GM23338 (cell line): ENCODE measurements around the gene COPB1. TPM values are rescaled to one million over a fixed set of nuclear protein-coding genes. Genes with fewer than 3 reads are reported as not detected.

Experiments
- ATAC-seq: fragments of 200-7000 bp; cut with Tn5 transposase; 3 replicates; pipeline ENCODE4 v1.9.1; 2020
- DNase-seq: peaks from one replicate; pipeline ENCODE4 v3.0.0-alpha.2; 2015; ENCODE audit warnings: low spot score
- H2AFZ ChIP-seq: fragments of 200-600 bp; sonication (generic); 2 replicates; pipeline ENCODE4 v1.8.0; 2016; ENCODE audit warnings: antibody characterized with exemption, mild to moderate bottlenecking, moderate library complexity
- H3F3A ChIP-seq: fragments of 200-600 bp; sonication (generic); replicated peaks from 2 replicates; pipeline ENCODE4 v1.8.0; 2017; ENCODE audit warnings: antibody characterized with exemption, mixed run types, low read depth
- H3K27ac ChIP-seq: fragments of 200-600 bp; sonication (generic); 2 replicates; pipeline ENCODE4 v1.6.1; 2016; ENCODE audit warnings: low read depth
- H3K27me3 ChIP-seq: fragments of 200-600 bp; sonication (generic); 2 replicates; pipeline ENCODE4 v1.8.0; 2016; ENCODE audit warnings: mild to moderate bottlenecking, mixed run types, moderate library complexity; ENCODE audit not compliant: insufficient read depth
- H3K36me3 ChIP-seq: fragments of 200-600 bp; sonication (generic); 2 replicates; pipeline ENCODE4 v1.8.0; 2016; ENCODE audit warnings: mild to moderate bottlenecking; ENCODE audit not compliant: insufficient read depth
- H3K4me1 ChIP-seq: fragments of 200-600 bp; sonication (generic); 2 replicates; pipeline ENCODE4 v1.8.0; 2016; ENCODE audit warnings: mild to moderate bottlenecking, moderate library complexity; ENCODE audit not compliant: insufficient read depth
- H3K4me2 ChIP-seq: fragments of 200-600 bp; sonication (generic); 2 replicates; pipeline ENCODE4 v1.7.1; 2017; ENCODE audit warnings: mixed run types
- H3K4me3 ChIP-seq: fragments of 200-600 bp; sonication (generic); 2 replicates; pipeline ENCODE4 v1.6.1; 2016; ENCODE audit warnings: mixed run types
- H3K79me2 ChIP-seq: fragments of 200-600 bp; sonication (generic); replicated peaks from 2 replicates; pipeline ENCODE4 v1.8.0; 2017; ENCODE audit warnings: mild to moderate bottlenecking; ENCODE audit not compliant: insufficient read depth
- H3K9me2 ChIP-seq: fragments of 200-600 bp; sonication (generic); 2 replicates; pipeline ENCODE4 v1.8.0; 2017; ENCODE audit not compliant: insufficient read depth
- H4K20me1 ChIP-seq: fragments of 200-600 bp; sonication (generic); replicated peaks from 2 replicates; pipeline ENCODE4 v1.8.0; 2017; ENCODE audit warnings: mild to moderate bottlenecking; ENCODE audit not compliant: insufficient read depth
- H3K27ac Mint-ChIP-seq: 2 replicates; pipeline ENCODE4 v1.8.0; 2020; ENCODE audit warnings: inconsistent platforms, mild to moderate bottlenecking, moderate library complexity, mixed read lengths
- H3K27me3 Mint-ChIP-seq: 3 replicates; pipeline ENCODE4 v1.8.0; 2022; ENCODE audit warnings: low read depth, mild to moderate bottlenecking, moderate library complexity, mixed read lengths, inconsistent platforms; ENCODE audit not compliant: insufficient read depth, poor library complexity
- H3K36me3 Mint-ChIP-seq: 3 replicates; pipeline ENCODE4 v1.8.0; 2021; ENCODE audit warnings: low read depth, mild to moderate bottlenecking, inconsistent platforms, moderate library complexity, mixed read lengths
- H3K4me1 Mint-ChIP-seq: 3 replicates; pipeline ENCODE4 v1.8.0; 2020; ENCODE audit warnings: mild to moderate bottlenecking, inconsistent platforms, mixed read lengths
- H3K4me3 Mint-ChIP-seq: 3 replicates; pipeline ENCODE4 v1.8.0; 2021; ENCODE audit warnings: moderate library complexity, mild to moderate bottlenecking, inconsistent platforms, mixed read lengths
- H3K9me3 Mint-ChIP-seq: 3 replicates; pipeline ENCODE4 v1.8.0; 2020; ENCODE audit warnings: moderate library complexity, mild to moderate bottlenecking, inconsistent platforms, mixed read lengths
- CREB1 ChIP-seq: fragments of 250-450 bp; sonication (Bioruptor Pico); IDR thresholded peaks from 2 replicates; pipeline ENCODE4 v1.5.0; 2020; ENCODE audit warnings: low read depth, mild to moderate bottlenecking, moderate library complexity
- CTCF ChIP-seq, 2 experiments: fragments of 200-600 bp in 1 of 2; sonication (generic) in 1 of 2; conservative IDR thresholded peaks; 2 replicates each; pipeline versions ENCODE4 v1.5.1 to v1.6.1; 2016 to 2017; ENCODE audit warnings: antibody characterized with exemption in 2 of 2, low read depth in 2 of 2, mild to moderate bottlenecking in 2 of 2, moderate library complexity in 1 of 2
- EZH2 ChIP-seq: fragments of 200-600 bp; sonication (generic); IDR thresholded peaks from one replicate; pipeline ENCODE4 v1.8.0; 2017; ENCODE audit warnings: antibody characterized with exemption, mild to moderate bottlenecking, low read depth; ENCODE audit not compliant: unreplicated experiment
- EZH2phosphoT487 ChIP-seq: fragments of 200-600 bp; sonication (generic); IDR thresholded peaks from one replicate; pipeline ENCODE4 v1.8.1; 2018; ENCODE audit warnings: antibody characterized with exemption; ENCODE audit not compliant: unreplicated experiment
- JUNB ChIP-seq: IDR thresholded peaks from one replicate; pipeline ENCODE4 v1.6.1; 2016; ENCODE audit warnings: antibody characterized with exemption; ENCODE audit not compliant: unreplicated experiment
- NANOG ChIP-seq: IDR thresholded peaks from 2 replicates; pipeline ENCODE4 v1.6.1; 2016; ENCODE audit warnings: antibody characterized with exemption, borderline replicate concordance
- POLR2AphosphoS5 ChIP-seq: IDR thresholded peaks from 2 replicates; pipeline ENCODE4 v1.6.1; 2016; ENCODE audit warnings: antibody characterized with exemption, low read depth
- REST ChIP-seq: IDR thresholded peaks from one replicate; pipeline ENCODE4 v1.6.1; 2018; ENCODE audit warnings: antibody characterized with exemption; ENCODE audit not compliant: unreplicated experiment
- STAT1 ChIP-seq: IDR thresholded peaks from one replicate; pipeline ENCODE4 v1.6.1; 2016; ENCODE audit warnings: antibody characterized with exemption; ENCODE audit not compliant: unreplicated experiment
- ZNF114 ChIP-seq: fragments of 250-450 bp; sonication (Bioruptor Pico); IDR thresholded peaks from 2 replicates; pipeline ENCODE4 v1.5.0; 2020; ENCODE audit warnings: mild to moderate bottlenecking, moderate library complexity
- ZNF331 ChIP-seq: fragments of 250-450 bp; sonication (Bioruptor Pico); IDR thresholded peaks from 2 replicates; pipeline ENCODE4 v1.5.0; 2020; ENCODE audit warnings: low read depth, mild to moderate bottlenecking, moderate library complexity
- ZNF462 ChIP-seq: fragments of 250-450 bp; sonication (Bioruptor Pico); IDR thresholded peaks from 2 replicates; pipeline ENCODE4 v1.5.0; 2020; ENCODE audit warnings: mild to moderate bottlenecking, moderate library complexity
- polyA plus RNA-seq: library from polyadenylated mRNA; unstranded; fragments of >200 nt; fragmentation: Nextera tagmentation; extraction: Ambion mirVana; gene quantifications from 2 replicates; pipeline ENCODE4 v1.2.1, GENCODE V29; 2016
- total RNA-seq: library from RNA; depleted of rRNA; stranded (reverse); fragments of >200 nt; shearing (Covaris generic); gene quantifications from 2 replicates; pipeline ENCODE4 v1.2.3, GENCODE V29; 2014
- TF ChIP-seq, protein P1 (sequence below): IDR thresholded peaks from 2 replicates; pipeline ENCODE4 v1.6.1; 2016; ENCODE audit warnings: antibody characterized with exemption

Gene COPB1
- total and polyA plus RNA-seq, 2 experiments from 2014 or later: 42.3 to 104 TPM

DNA sequence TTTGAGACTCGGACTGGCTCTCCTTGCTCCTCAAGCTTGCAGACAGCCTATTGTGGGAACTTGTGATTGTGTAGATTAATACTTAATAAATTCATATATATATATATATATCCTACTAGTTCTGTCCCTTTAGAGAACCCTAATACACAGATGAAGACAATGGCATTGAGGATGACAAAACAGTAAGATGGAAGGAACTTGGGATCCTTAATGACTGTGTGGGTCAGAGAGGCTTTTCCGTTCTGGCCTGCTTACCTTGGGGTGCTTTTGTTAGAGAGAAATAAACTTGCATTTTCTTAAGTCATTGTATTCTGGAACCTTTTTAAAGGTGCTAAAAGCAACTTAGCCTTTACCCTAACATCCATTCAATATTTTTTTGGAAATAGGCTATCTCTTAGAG is 91.0 kb downstream of the COPB1 start:
- H3K36me3 Mint-ChIP-seq: no peaks in the 10 kb centered on the region
- 0 out of 2 replicates have a peak overlapping the region, but pooled peaks have one; percentile 82 for H2AFZ ChIP-seq
- no peak overlapping the region for H3K4me3 ChIP-seq
- peaks cover 9% of the 10 kb centered on the region for H3K27me3 Mint-ChIP-seq
- H3K4me1 Mint-ChIP-seq: peaks cover 59% of the 10 kb centered on the region
- peaks cover 57% of the 10 kb centered on the region for H3K4me1 ChIP-seq
- no peaks in the 10 kb centered on the region for H3K9me3 Mint-ChIP-seq
- no peak overlapping the region for H3K27ac Mint-ChIP-seq
- no peak for DNase-seq
- ATAC-seq: no peak
- no peaks in the 10 kb centered on the region for H4K20me1 ChIP-seq
- no peaks in the 10 kb centered on the region for H3K9me2 ChIP-seq
- no peaks in the 10 kb centered on the region for H3K36me3 ChIP-seq
- H3K27me3 ChIP-seq: no peaks in the 10 kb centered on the region
- no peak overlapping the region for H3K27ac ChIP-seq
- H3K4me3 Mint-ChIP-seq: no peak overlapping the region
- H3K4me2 ChIP-seq: peak overlapping the region; percentile 49; the same call in 1 of the 2 replicates
- TF ChIP-seq POLR2AphosphoS5: no peak
- TF ChIP-seq ZNF114 (CRISPR knock-in tag): no peak
- TF ChIP-seq ZNF462 (CRISPR knock-in tag): no peak
- no peak for TF ChIP-seq JUNB
- TF ChIP-seq CREB1: no peak
- TF ChIP-seq EZH2: no peak
- no peak for TF ChIP-seq NANOG
- TF ChIP-seq REST: no peak
- TF ChIP-seq CTCF (conservative IDR thresholded peaks at IDR 0.05; ENCODE audit: low read depth in 2 of 2): no peak
- TF ChIP-seq, protein P1, sequence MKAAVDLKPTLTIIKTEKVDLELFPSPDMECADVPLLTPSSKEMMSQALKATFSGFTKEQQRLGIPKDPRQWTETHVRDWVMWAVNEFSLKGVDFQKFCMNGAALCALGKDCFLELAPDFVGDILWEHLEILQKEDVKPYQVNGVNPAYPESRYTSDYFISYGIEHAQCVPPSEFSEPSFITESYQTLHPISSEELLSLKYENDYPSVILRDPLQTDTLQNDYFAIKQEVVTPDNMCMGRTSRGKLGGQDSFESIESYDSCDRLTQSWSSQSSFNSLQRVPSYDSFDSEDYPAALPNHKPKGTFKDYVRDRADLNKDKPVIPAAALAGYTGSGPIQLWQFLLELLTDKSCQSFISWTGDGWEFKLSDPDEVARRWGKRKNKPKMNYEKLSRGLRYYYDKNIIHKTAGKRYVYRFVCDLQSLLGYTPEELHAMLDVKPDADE: no peak
- no peak for TF ChIP-seq EZH2phosphoT487
- TF ChIP-seq STAT1: no peak
- no peak for TF ChIP-seq ZNF331
- no peaks in the 10 kb centered on the region for H3K79me2 ChIP-seq
- peaks cover 3% of the 10 kb centered on the region; the same call in 1 of the 2 replicates for H3F3A ChIP-seq
